Coronary artery (tissue), 2 donors: Measurements from ENCODE around the gene BICC1.

Experiments
- DNase-seq: peaks from one replicate; pipeline ENCODE4 v3.0.0-alpha.2; 2017; ENCODE audit warnings: low spot score
- H3K27ac ChIP-seq, 2 donors: fragments of 200-600 bp; sonication (generic); one replicate each; pipeline ENCODE4 v1.5.1; 2016 to 2019
- H3K4me3 ChIP-seq: fragments of 200-600 bp; sonication (generic); 2 replicates; pipeline ENCODE4 v1.5.1; 2016; ENCODE audit warnings: mild to moderate bottlenecking, moderate library complexity
- CTCF ChIP-seq: fragments of 200-600 bp; sonication (generic); IDR thresholded peaks from one replicate; pipeline ENCODE4 v1.5.1; 2019; ENCODE audit warnings: antibody characterized with exemption

The BICC1 gene

GRCh38 chr10:58599927-58600553 is 87.4 kb downstream of the BICC1 start:
- H3K27ac ChIP-seq = no peak overlapping the region
- DNase-seq = no peak
- no peak overlapping the region for H3K4me3 ChIP-seq
- TF ChIP-seq CTCF = no peak

- H3K4me3 ChIP-seq = no peak overlapping the region
- no peak for DNase-seq
- TF ChIP-seq CTCF = no peak
- no peak overlapping the region for H3K27ac ChIP-seq
Observed at GRCh38 chr10:58608351-58608750, 95.7 kb downstream of the BICC1 start.

GRCh38 chr10:58608826-58609531 is 96.3 kb downstream of the BICC1 start:
- no peak overlapping the region for H3K27ac ChIP-seq
- no peak overlapping the region for H3K4me3 ChIP-seq
- no peak for DNase-seq
- TF ChIP-seq CTCF = no peak

- DNase-seq = no peak
- Histone ChIP-seq H3K27ac (no peak overlapping the region), H3K4me3 (no peak overlapping the region)
- no peak for TF ChIP-seq CTCF
Observed at GRCh38 chr10:58609532-58610150, 97.0 kb downstream of the BICC1 start.

GRCh38 chr10:58615237-58615935 is 102.7 kb downstream of the BICC1 start:
- no peak for TF ChIP-seq CTCF

GRCh38 chr10:58618158-58618676 is 105.5 kb downstream of the BICC1 start:
- no peak for DNase-seq
- Histone ChIP-seq H3K4me3 (no peak overlapping the region), H3K27ac (no peak overlapping the region)
- no peak for TF ChIP-seq CTCF

More at GRCh38 chr10:58615237-58615935, 102.7 kb downstream of the BICC1 start:
- DNase-seq = no peak
- Histone ChIP-seq H3K4me3 (no peak overlapping the region), H3K27ac (no peak overlapping the region)
